Measurements from ENCODE around the gene BICRA.
"Not testable (repeated sequence)": the region's sequence is repeated elsewhere in the genome, so short reads cannot be mapped to it uniquely, and the experiment has no call there.

BICRA gene

DNA sequence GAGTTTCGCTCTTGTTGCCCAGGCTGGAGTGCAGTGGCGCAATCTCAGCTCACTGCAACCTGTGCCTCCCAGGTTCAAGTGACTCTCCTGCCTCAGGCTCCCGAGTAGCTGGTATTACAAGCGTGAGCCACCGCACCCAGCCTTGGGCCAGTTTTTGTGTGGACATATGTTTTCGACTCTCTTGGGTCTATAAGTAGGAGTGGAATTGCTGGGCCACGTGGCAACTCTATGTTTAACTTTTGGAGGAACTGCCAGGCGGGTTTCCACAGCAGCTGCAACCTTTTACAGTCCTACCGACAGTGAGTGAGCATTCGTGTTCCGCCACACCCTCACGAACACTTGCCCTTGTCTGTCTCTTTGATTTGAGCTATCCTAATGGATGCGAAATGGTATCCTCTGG, 44.9 kb downstream of the BICRA start:
- TF ChIP-seq POLR2AphosphoS5 (IDR thresholded peaks at IDR 0.05; ENCODE audit: low read depth, low read length), result no peak
- no peak for TF ChIP-seq TAF1 (IDR thresholded peaks at IDR 0.05; ENCODE audit: low read depth, low read length)
- TF ChIP-seq POU2F2 (IDR thresholded peaks at IDR 0.05; ENCODE audit: low read depth, low read length), result no peak
- TF ChIP-seq POLR2A (IDR thresholded peaks at IDR 0.05; ENCODE audit: low read depth, low read length), result no peak
- TF ChIP-seq SPI1 (IDR thresholded peaks at IDR 0.05; ENCODE audit: low read depth, low read length), result no peak
- no peak for TF ChIP-seq PAX5 (IDR thresholded peaks at IDR 0.05; ENCODE audit: insufficient read depth, low read length, severe bottlenecking)
- FAIRE-seq (no peak), DNase-seq (ENCODE audit: insufficient read length, low spot score) (no peak)

DNA sequence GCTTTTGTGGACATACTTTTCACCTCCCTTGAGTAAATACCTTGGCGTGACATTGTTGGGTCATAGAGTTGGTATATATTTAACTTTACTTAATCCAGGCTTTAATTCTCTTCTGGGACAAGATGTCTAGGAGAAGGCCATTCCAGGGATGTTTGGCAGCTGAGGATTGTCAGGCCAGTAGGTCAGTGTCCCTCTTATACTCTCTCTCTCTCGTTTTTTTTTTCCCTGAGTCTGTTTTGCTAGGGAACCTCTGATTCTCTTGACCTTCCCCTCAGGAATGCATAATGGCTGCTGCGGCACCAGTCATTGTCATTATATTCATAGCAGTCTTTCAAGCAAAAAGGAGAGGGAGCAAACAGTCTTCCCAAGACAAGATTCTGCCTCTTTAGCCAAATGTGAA, 48.8 kb downstream of the BICRA start:
- TF ChIP-seq SPI1 (IDR thresholded peaks at IDR 0.05; ENCODE audit: low read depth, low read length) (no peak), POU2F2 (IDR thresholded peaks at IDR 0.05; ENCODE audit: low read depth, low read length) (no peak), TAF1 (IDR thresholded peaks at IDR 0.05; ENCODE audit: low read depth, low read length) (no peak), POLR2A (IDR thresholded peaks at IDR 0.05; ENCODE audit: low read depth, low read length) (no peak), POLR2AphosphoS5 (IDR thresholded peaks at IDR 0.05; ENCODE audit: low read depth, low read length) (no peak), PAX5 (IDR thresholded peaks at IDR 0.05; ENCODE audit: insufficient read depth, low read length, severe bottlenecking) (no peak)
- no peak for DNase-seq (ENCODE audit: insufficient read length, low spot score)
- no peak for FAIRE-seq

DNA sequence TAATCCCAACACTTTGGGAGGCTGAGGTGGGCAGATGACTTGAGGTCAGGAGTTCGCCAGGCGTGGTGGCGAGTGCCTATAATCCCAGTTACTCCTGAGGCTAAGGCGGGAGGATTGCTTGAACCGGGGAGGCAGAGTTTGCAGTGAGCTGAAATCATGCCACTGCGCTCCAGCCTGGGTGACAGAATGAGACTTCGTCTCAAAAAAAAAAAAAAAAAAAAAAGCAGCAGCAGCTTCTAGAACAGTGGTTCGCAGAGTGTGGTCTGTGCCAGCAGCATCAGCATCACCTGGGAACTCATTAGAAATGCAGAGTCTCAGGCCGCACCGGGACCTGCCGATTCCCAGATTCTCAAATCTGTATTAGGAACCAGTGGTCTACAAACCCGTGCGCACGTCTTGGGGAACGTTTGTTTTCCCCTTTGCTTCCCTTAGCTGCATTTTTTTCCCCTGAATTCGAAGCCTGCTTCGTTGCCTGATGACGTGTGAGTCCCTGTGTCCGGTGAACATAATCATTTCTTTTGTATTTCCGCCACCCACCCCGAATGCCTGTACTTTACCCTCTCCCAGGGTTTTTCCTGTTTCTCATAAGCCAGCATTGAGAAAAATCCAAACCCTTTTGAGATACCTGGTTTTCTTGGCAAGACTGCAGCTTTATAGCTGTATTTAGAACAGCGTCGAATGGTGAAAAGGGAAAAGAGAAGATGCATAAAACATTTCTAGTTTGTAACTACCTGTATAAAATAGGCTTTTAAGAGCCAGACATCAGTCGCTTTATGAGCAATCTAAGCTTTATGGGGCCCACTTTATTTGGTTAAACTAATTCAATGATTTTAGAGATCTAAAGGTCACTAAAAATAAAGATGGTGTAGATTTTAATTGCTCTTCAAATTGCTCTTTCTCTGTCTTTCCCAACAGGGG, 49.8 kb downstream of the BICRA start:
- no peak for TF ChIP-seq POU2F2 (IDR thresholded peaks at IDR 0.05; ENCODE audit: low read depth, low read length)
- no peak for TF ChIP-seq TAF1 (IDR thresholded peaks at IDR 0.05; ENCODE audit: low read depth, low read length)
- TF ChIP-seq SPI1 (IDR thresholded peaks at IDR 0.05; ENCODE audit: low read depth, low read length), result no peak
- TF ChIP-seq POLR2AphosphoS5 (IDR thresholded peaks at IDR 0.05; ENCODE audit: low read depth, low read length), result no peak
- no peak for TF ChIP-seq PAX5 (IDR thresholded peaks at IDR 0.05; ENCODE audit: insufficient read depth, low read length, severe bottlenecking)
- FAIRE-seq, result no peak
- no peak for DNase-seq (ENCODE audit: insufficient read length, low spot score)

DNA sequence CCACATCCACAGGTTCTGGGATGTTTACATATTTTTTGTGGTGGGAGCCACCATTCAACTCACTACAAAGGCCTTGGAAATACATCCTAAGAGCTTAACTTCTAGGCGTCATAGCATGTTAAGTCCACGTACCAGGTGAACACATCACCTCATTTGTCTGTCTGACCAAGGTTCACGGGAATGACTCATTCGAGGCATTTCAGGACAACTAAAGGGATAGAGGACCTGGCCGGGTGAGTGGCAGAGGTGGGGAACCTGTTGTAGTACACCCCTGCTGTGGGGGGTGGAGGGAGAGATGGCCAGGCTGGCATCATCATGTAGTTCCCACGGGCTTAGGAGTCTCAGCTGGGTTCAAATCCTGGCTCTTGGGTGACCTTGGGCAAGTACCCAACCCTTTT, 51.5 kb downstream of the BICRA start:
- TF ChIP-seq POU2F2 (IDR thresholded peaks at IDR 0.05; ENCODE audit: low read depth, low read length), result no peak
- TF ChIP-seq PAX5 (IDR thresholded peaks at IDR 0.05; ENCODE audit: insufficient read depth, low read length, severe bottlenecking), result no peak
- TF ChIP-seq TAF1 (IDR thresholded peaks at IDR 0.05; ENCODE audit: low read depth, low read length), result no peak
- FAIRE-seq, result no peak
- DNase-seq (ENCODE audit: insufficient read length, low spot score), result no peak

DNA sequence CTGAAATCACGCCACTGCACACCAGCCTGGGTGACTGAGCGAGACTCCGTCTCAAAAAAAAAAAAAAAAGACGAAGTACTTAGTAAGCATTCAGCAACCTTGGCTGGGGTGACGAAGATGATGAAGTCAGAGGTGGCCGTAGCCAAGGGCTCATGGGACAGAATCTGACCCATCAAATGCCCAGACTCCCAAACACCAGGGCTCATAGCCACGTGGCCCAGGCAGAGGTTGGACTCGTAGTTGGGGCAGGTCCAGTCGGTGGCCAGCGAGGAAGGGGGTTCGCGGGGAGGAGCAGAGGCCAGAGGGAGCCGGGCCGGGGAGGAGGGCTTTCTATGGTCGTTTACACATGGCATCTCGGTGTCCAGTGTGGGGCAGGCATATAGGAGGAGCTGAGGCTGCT, 52.2 kb downstream of the BICRA start:
- no peak for DNase-seq (ENCODE audit: insufficient read length, low spot score)
- TF ChIP-seq PAX5 (IDR thresholded peaks at IDR 0.05; ENCODE audit: insufficient read depth, low read length, severe bottlenecking) (no peak), POLR2AphosphoS5 (IDR thresholded peaks at IDR 0.05; ENCODE audit: low read depth, low read length) (no peak)
- FAIRE-seq, result no peak

DNA sequence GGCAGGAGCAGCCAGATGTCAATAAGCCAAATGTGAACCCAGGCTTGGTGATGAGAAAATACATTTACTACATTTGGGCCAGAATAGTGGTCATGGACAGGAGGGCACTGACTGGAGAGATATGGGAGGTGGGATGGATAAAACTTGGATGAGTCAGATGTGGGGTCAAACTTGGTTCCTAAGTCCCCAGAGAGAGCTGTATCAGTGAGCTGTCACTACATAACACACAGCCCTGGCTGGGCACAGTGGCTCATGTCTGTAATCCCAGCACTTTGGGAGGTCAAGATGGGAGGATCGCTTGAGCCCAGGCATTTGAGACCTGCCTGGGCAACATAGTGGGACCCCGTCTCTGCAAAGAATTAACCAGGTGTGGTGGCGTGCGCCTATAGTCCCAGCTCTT, 52.7 kb downstream of the BICRA start:
- TF ChIP-seq POLR2AphosphoS5 (IDR thresholded peaks at IDR 0.05; ENCODE audit: low read depth, low read length) (no peak), PAX5 (IDR thresholded peaks at IDR 0.05; ENCODE audit: insufficient read depth, low read length, severe bottlenecking) (no peak), TAF1 (IDR thresholded peaks at IDR 0.05; ENCODE audit: low read depth, low read length) (no peak)
- FAIRE-seq, result no peak
- DNase-seq (ENCODE audit: insufficient read length, low spot score), result no peak

DNA sequence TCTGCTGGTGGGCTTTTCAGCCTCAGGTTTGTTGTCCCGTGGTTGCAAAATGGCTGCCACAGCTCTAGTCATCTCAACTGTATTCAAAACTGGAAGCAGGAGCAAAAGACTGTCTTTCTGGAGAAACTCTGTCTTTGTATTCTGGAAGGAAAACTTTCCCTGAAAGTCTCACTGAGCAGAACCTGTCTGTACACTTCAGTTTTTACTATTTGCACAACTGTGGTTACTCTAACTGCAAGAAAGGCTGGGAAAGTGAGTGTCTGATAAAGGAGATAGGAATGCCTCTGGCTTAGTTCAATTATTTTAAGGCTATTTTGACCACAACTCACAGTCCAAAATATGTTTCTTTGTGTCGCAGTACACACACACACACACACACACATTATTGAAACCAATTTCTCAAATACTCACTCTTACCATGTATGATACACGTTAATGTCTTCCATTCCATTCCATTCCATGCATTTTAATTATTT, 54.5 kb downstream of the BICRA start:
- no peak for DNase-seq (ENCODE audit: insufficient read length, low spot score)
- FAIRE-seq, result no peak
- TF ChIP-seq SPI1 (IDR thresholded peaks at IDR 0.05; ENCODE audit: low read depth, low read length) (no peak), POU2F2 (IDR thresholded peaks at IDR 0.05; ENCODE audit: low read depth, low read length) (no peak), POLR2AphosphoS5 (IDR thresholded peaks at IDR 0.05; ENCODE audit: low read depth, low read length) (no peak), POLR2A (IDR thresholded peaks at IDR 0.05; ENCODE audit: low read depth, low read length) (no peak), PAX5 (IDR thresholded peaks at IDR 0.05; ENCODE audit: insufficient read depth, low read length, severe bottlenecking) (no peak), TAF1 (IDR thresholded peaks at IDR 0.05; ENCODE audit: low read depth, low read length) (no peak)

DNA sequence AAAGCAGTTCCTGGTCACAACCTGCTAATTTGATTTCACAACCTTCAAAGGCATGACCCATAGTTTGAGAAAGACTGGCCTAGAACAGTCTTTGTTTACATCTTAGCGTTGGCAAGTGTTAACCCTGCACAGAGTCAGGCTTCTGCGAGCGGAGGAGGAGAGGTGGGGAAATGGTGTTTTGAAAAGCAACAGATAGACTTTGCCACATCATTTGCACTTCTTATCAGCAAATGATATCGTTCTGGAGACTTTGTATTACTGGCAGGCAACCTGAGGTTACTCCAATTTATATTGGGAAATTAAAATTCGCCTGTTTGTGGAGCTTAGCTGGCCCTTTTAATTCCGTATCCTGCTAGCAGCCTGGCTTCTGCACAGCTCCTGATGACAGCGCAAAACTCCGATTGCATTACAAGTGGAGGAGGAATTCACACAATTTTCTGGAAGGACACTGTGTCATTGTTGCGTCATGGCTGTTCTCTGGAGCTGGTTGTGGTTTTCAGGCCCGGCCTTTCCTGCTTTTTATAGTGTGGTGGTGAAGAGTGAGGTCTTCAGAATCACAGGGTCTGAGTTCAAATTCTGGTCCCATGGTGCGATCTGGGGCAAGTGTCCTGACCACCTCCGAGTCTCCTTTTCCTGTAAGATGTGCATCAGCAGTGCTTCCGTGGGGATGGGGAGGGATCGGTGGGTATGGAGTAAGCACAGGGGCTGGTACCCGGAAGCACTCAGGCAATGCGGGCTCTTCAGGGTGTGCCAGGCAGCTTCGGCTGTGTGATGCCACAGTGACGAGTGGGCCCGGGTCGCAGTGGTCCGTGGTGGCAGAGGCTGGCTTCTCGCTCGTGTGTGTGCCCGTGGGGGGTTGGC, 55.2 kb downstream of the BICRA start:
- no peak for FAIRE-seq
- TF ChIP-seq SPI1 (IDR thresholded peaks at IDR 0.05; ENCODE audit: low read depth, low read length) (no peak), POU2F2 (IDR thresholded peaks at IDR 0.05; ENCODE audit: low read depth, low read length) (no peak), POLR2AphosphoS5 (IDR thresholded peaks at IDR 0.05; ENCODE audit: low read depth, low read length) (no peak), PAX5 (IDR thresholded peaks at IDR 0.05; ENCODE audit: insufficient read depth, low read length, severe bottlenecking) (no peak), POLR2A (IDR thresholded peaks at IDR 0.05; ENCODE audit: low read depth, low read length) (no peak), TAF1 (IDR thresholded peaks at IDR 0.05; ENCODE audit: low read depth, low read length) (no peak)
- DNase-seq (ENCODE audit: insufficient read length, low spot score), result no peak

DNA sequence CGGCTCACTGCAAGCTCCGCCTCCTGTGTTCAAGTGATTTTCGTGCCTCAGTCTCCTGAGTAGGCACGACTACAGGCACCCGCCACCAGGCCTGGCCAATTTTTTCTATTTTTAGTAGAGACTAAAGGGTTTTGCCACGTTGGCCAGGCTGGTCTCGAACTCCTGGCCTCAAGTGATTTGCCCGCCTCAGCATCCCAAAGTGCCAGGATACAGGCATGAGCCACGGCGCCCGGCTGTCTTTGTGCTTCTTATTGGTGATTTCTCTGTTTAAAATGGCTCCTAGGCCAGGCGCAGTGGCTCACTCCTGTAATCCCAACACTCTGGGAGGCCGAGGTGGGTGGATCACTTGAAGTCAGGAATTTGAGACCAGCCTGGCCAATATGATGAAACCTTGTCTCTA, 59.6 kb downstream of the BICRA start:
- not testable (repeated sequence) for DNase-seq (ENCODE audit: insufficient read length, low spot score); FAIRE-seq

DNA sequence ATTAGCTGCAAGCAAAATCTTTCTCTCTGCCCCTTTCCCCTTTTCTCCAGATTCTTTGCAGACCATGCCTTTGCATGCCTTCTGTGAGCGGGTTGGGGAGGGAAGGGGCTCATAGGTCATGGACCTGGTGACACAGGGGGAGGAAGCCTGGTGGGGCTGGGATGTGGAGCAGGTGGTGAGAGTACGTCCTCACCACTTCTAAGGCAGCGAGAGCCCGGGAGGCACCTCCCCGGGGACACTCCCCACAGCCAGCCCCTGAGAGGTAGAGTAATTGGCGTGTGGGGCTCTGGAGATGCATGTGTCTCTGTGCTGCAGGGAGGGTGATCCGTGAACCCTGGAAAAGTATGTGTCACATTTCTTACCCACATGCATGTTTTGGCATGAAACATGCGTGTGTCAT, 61.8 kb downstream of the BICRA start:
- no peak for FAIRE-seq
- DNase-seq (ENCODE audit: insufficient read length, low spot score), result no peak
- TF ChIP-seq POU2F2 (IDR thresholded peaks at IDR 0.05; ENCODE audit: low read depth, low read length), result no peak
- TF ChIP-seq POLR2A (IDR thresholded peaks at IDR 0.05; ENCODE audit: low read depth, low read length), result no peak
- no peak for TF ChIP-seq POLR2AphosphoS5 (IDR thresholded peaks at IDR 0.05; ENCODE audit: low read depth, low read length)
